Mesendoderm (in vitro differentiated cells): ENCODE results near the gene PLXNA1. TPM values are rescaled to one million over a fixed set of nuclear protein-coding genes. Genes with fewer than 3 reads are reported as not detected.

ENCODE experiments used
- DNase-seq: peaks from one replicate; pipeline ENCODE4 v3.0.0; 2013
- H2AK5ac ChIP-seq: 2 replicates; pipeline ENCODE4 v1.6.1; 2013; ENCODE audit warnings: low read length, inconsistent platforms
- H2BK120ac ChIP-seq: 2 replicates; pipeline ENCODE4 v1.6.1; 2013; ENCODE audit warnings: low read depth, mild to moderate bottlenecking, low read length, moderate library complexity, mixed read lengths
- H2BK15ac ChIP-seq: replicated peaks from 2 replicates; pipeline ENCODE4 v1.6.1; 2013; ENCODE audit warnings: low read depth, mild to moderate bottlenecking, moderate library complexity
- H2BK5ac ChIP-seq: 2 replicates; pipeline ENCODE4 v1.6.1; 2013; ENCODE audit warnings: low read length, inconsistent platforms
- H3K18ac ChIP-seq: 2 replicates; pipeline ENCODE4 v1.6.1; 2013; ENCODE audit warnings: mild to moderate bottlenecking, low read length, mixed read lengths
- H3K23ac ChIP-seq: one replicate; pipeline ENCODE4 v1.6.1; 2013; ENCODE audit warnings: low read length
- H3K27ac ChIP-seq: 2 replicates; pipeline ENCODE4 v1.5.1; 2013; ENCODE audit warnings: low read depth, mild to moderate bottlenecking, inconsistent platforms, low read length, moderate library complexity
- H3K27me3 ChIP-seq: 2 replicates; pipeline ENCODE4 v1.6.1; 2013; ENCODE audit warnings: low read length, control low read depth, mild to moderate bottlenecking, inconsistent platforms; ENCODE audit not compliant: insufficient read depth, poor library complexity
- H3K36me3 ChIP-seq: 2 replicates; pipeline ENCODE4 v1.6.1; 2013; ENCODE audit warnings: low read length, inconsistent platforms; ENCODE audit not compliant: control insufficient read depth, insufficient read depth
- H3K4ac ChIP-seq: one replicate; pipeline ENCODE4 v1.6.1; 2013; ENCODE audit warnings: low read depth, mild to moderate bottlenecking, low read length, moderate library complexity
- H3K4me1 ChIP-seq: 2 replicates; pipeline ENCODE4 v1.6.1; 2013; ENCODE audit warnings: low read depth, low read length, inconsistent platforms; ENCODE audit not compliant: control insufficient read depth
- H3K4me2 ChIP-seq: 2 replicates; pipeline ENCODE4 v1.6.1; 2013; ENCODE audit warnings: low read length
- H3K4me3 ChIP-seq: 2 replicates; pipeline ENCODE4 v1.5.1; 2013; ENCODE audit warnings: mild to moderate bottlenecking, low read length
- H3K56ac ChIP-seq: one replicate; pipeline ENCODE4 v1.6.1; 2013; ENCODE audit warnings: low read length
- H3K79me1 ChIP-seq: 2 replicates; pipeline ENCODE4 v1.6.1; 2013; ENCODE audit warnings: low read length, inconsistent platforms
- H3K79me2 ChIP-seq: 2 replicates; pipeline ENCODE4 v1.6.1; 2013; ENCODE audit warnings: mild to moderate bottlenecking, low read length; ENCODE audit not compliant: control insufficient read depth, insufficient read depth
- H3K9ac ChIP-seq: 2 replicates; pipeline ENCODE4 v1.6.1; 2013; ENCODE audit warnings: low read length, inconsistent platforms
- H4K5ac ChIP-seq: one replicate; pipeline ENCODE4 v1.6.1; 2013; ENCODE audit warnings: low read length
- H4K8ac ChIP-seq: one replicate; pipeline ENCODE4 v1.6.1; 2013; ENCODE audit warnings: low read depth, mild to moderate bottlenecking, control low read depth, low read length, moderate library complexity
- WGBS: extraction: QIAGEN DNeasy Blood & Tissue Kit; methylation state at CpG from one replicate; pipeline ENCODE4 v1.1.7; 2013; ENCODE audit warnings: low lambda C conversion rate, missing lambda C conversion rate; ENCODE audit not compliant: insufficient coverage; ENCODE audit errors: extremely low coverage; 5-methylcytosine and 5-hydroxymethylcytosine counted together
- polyA plus RNA-seq, 2 experiments: library from polyadenylated mRNA; stranded (reverse); fragments of 200-250 nt; gene quantifications; one replicate each; pipeline ENCODE4 v1.2.3, GENCODE V29; 2013

Gene PLXNA1
- polyA plus RNA-seq (2013, experiment 1 of 2): 23.2 TPM
- polyA plus RNA-seq (2013, experiment 2 of 2): 22.8 TPM

GRCh38 chr3:126982471-126983175, at the start of gene PLXNA1:
TSS of gene PLXNA1 (plus strand) at chr3:126983115. CDS start at chr3:126988594, 5,479 bp downstream.
- Histone ChIP-seq H2BK120ac (no peak within 1 kb of the TSS), H3K4me3 (peak within 1 kb of the TSS; percentile 50), H4K5ac (no peak within 1 kb of the TSS), H3K4me2 (peak within 1 kb of the TSS; percentile 91), H3K9ac (peak within 1 kb of the TSS; percentile 88), H2BK5ac (no peak within 1 kb of the TSS), H3K4ac (peak within 1 kb of the TSS; percentile 74), H3K79me2 (peaks cover 32% of the 10 kb centered on the region), H3K36me3 (no peaks in the 10 kb centered on the region), H3K79me1 (peaks cover 19% of the 10 kb centered on the region), H2AK5ac (no peak within 1 kb of the TSS), H4K8ac (no peak within 1 kb of the TSS), H3K27me3 (no peaks in the 10 kb centered on the region), H3K4me1 (no peaks in the 10 kb centered on the region), H2BK15ac (no peak within 1 kb of the TSS), H3K23ac (peak within 1 kb of the TSS; percentile 89), H3K56ac (peak within 1 kb of the TSS; percentile 98), H3K18ac (peak within 1 kb of the TSS; percentile 82), H3K27ac (no peak within 1 kb of the TSS)
- peak; percentile 85 for DNase-seq
- no CpG with 5 or more reads among the region's 89 CpGs for WGBS

- Histone ChIP-seq H2BK120ac (no peak overlapping the region), H4K5ac (no peak overlapping the region), H3K36me3 (no peaks in the 10 kb centered on the region), H3K56ac (peak overlapping the region; percentile 65), H4K8ac (no peak overlapping the region), H3K18ac (peak overlapping the region; percentile 63), H3K79me1 (no peaks in the 10 kb centered on the region), H3K27me3 (no peaks in the 10 kb centered on the region), H3K79me2 (no peaks in the 10 kb centered on the region), H2BK5ac (peak overlapping the region; percentile 73), H3K9ac (no peak overlapping the region), H3K23ac (no peak overlapping the region), H3K4me2 (no peak overlapping the region), H3K4me1 (peaks cover 4% of the 10 kb centered on the region), H2AK5ac (peak overlapping the region; percentile 48), H3K4me3 (no peak overlapping the region), H3K4ac (no peak overlapping the region), H2BK15ac (no peak overlapping the region), H3K27ac (peak overlapping the region; percentile 81)
- WGBS: no CpG with 5 or more reads among the region's 4 CpGs
- peak; percentile 96 for DNase-seq
Measured at GRCh38 chr3:126934031-126934531, 48.8 kb upstream of the PLXNA1 start.

- Histone ChIP-seq H2BK15ac (no peak overlapping the region), H3K23ac (no peak overlapping the region), H3K4me3 (no peak overlapping the region), H3K4me1 (peaks cover 4% of the 10 kb centered on the region), H3K56ac (no peak overlapping the region), H3K4me2 (no peak overlapping the region), H3K36me3 (no peaks in the 10 kb centered on the region), H3K9ac (no peak overlapping the region), H3K18ac (no peak overlapping the region), H3K27ac (no peak overlapping the region), H2BK120ac (no peak overlapping the region), H3K27me3 (no peaks in the 10 kb centered on the region), H3K79me2 (no peaks in the 10 kb centered on the region), H2AK5ac (no peak overlapping the region), H3K4ac (no peak overlapping the region), H3K79me1 (no peaks in the 10 kb centered on the region), H4K5ac (no peak overlapping the region), H4K8ac (no peak overlapping the region), H2BK5ac (no peak overlapping the region)
- no peak for DNase-seq
- no CpG with 5 or more reads among the region's 8 CpGs for WGBS
Measured at GRCh38 chr3:126934991-126935390, 47.9 kb upstream of the PLXNA1 start.

- no peak overlapping the region for H3K23ac ChIP-seq
- no peak for DNase-seq
- H3K18ac ChIP-seq: no peak overlapping the region
- H3K36me3 ChIP-seq: no peaks in the 10 kb centered on the region
- H2AK5ac ChIP-seq: no peak overlapping the region
- H3K4ac ChIP-seq: no peak overlapping the region
- H2BK5ac ChIP-seq: no peak overlapping the region
- H3K4me2 ChIP-seq: no peak overlapping the region
- no peak overlapping the region for H3K27ac ChIP-seq
- H2BK15ac ChIP-seq: no peak overlapping the region
- WGBS: no CpG with 5 or more reads among the region's 4 CpGs
- H3K79me1 ChIP-seq: no peaks in the 10 kb centered on the region
- H3K4me1 ChIP-seq: peaks cover 4% of the 10 kb centered on the region
- no peak overlapping the region for H2BK120ac ChIP-seq
- no peaks in the 10 kb centered on the region for H3K79me2 ChIP-seq
- H4K8ac ChIP-seq: no peak overlapping the region
- no peak overlapping the region for H3K56ac ChIP-seq
- no peaks in the 10 kb centered on the region for H3K27me3 ChIP-seq
- no peak overlapping the region for H3K9ac ChIP-seq
- H4K5ac ChIP-seq: no peak overlapping the region
- H3K4me3 ChIP-seq: no peak overlapping the region
Measured at GRCh38 chr3:126935756-126936509, 47.0 kb upstream of the PLXNA1 start.

- Histone ChIP-seq H4K5ac (no peak overlapping the region), H3K27me3 (no peaks in the 10 kb centered on the region), H3K4ac (no peak overlapping the region), H2AK5ac (no peak overlapping the region), H4K8ac (no peak overlapping the region), H2BK15ac (no peak overlapping the region), H3K36me3 (no peaks in the 10 kb centered on the region), H3K18ac (no peak overlapping the region), H2BK120ac (no peak overlapping the region), H3K79me2 (no peaks in the 10 kb centered on the region), H2BK5ac (no peak overlapping the region), H3K27ac (no peak overlapping the region), H3K79me1 (no peaks in the 10 kb centered on the region), H3K4me3 (no peak overlapping the region), H3K56ac (no peak overlapping the region), H3K4me2 (no peak overlapping the region), H3K9ac (no peak overlapping the region), H3K4me1 (peaks cover 4% of the 10 kb centered on the region), H3K23ac (no peak overlapping the region)
- DNase-seq: no peak
- no CpG with 5 or more reads among the region's 6 CpGs for WGBS
Measured at GRCh38 chr3:126936853-126937425, 46.0 kb upstream of the PLXNA1 start.
